Measurements from ENCODE around the gene PALD1.
"Not testable (repeated sequence)": the region's sequence is repeated elsewhere in the genome, so short reads cannot be mapped to it uniquely, and the experiment has no call there.

PALD1 gene

GRCh38 chr10:70481831-70482530 is 3.4 kb downstream of the PALD1 start:
- no peak for DNase-seq (ENCODE audit: low read depth)

- DNase-seq (ENCODE audit: low read depth) = no peak
These were observed 4.6 kb downstream of the PALD1 start for GRCh38 chr10:70482982-70483760.

- DNase-seq (ENCODE audit: low read depth) = not testable (repeated sequence)
These were observed 5.3 kb downstream of the PALD1 start for GRCh38 chr10:70483872-70484271.

- DNase-seq (ENCODE audit: low read depth) = no peak
These were observed 9.3 kb downstream of the PALD1 start for GRCh38 chr10:70487824-70488223.

DNA sequence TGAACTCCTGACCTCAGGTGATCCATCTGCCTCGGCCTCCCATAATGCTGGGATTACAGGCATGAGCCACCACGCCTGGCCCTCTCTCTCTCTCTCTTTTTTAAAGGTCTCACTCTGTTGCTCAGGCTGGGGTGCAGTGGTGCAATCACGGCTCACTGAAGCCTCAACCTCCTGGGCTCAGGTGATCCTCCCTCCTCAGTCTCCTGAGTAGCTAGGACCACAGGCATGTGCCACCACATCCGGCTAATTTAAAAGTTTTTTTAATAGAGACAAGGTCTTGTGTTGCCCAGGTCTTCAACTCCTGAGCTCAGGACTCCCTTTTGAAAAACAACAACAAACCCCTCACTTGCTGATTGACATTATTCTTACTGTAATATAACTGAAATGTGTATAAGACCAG is 11.6 kb downstream of the PALD1 start:
- DNase-seq (ENCODE audit: low read depth) = no peak

DNA sequence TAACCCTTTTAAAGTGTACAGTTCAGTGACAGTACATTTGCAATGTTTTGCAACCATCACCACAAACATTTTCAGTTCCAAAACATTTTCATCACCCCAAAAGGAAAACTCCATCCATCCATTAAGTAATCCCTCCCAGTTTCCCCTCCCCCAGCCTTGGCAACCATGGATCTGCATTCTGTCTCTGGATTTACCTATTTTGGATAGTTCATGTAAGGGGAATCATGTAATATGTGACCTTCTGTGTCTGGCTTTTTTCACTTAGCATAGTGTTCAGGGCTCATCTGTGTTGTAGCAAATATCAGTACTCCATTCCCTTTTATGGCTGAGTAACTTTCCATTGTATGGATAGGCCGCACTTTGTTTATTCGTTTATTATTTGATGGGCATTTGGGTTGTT is 13.0 kb downstream of the PALD1 start:
- DNase-seq (ENCODE audit: low read depth) = no peak

DNA sequence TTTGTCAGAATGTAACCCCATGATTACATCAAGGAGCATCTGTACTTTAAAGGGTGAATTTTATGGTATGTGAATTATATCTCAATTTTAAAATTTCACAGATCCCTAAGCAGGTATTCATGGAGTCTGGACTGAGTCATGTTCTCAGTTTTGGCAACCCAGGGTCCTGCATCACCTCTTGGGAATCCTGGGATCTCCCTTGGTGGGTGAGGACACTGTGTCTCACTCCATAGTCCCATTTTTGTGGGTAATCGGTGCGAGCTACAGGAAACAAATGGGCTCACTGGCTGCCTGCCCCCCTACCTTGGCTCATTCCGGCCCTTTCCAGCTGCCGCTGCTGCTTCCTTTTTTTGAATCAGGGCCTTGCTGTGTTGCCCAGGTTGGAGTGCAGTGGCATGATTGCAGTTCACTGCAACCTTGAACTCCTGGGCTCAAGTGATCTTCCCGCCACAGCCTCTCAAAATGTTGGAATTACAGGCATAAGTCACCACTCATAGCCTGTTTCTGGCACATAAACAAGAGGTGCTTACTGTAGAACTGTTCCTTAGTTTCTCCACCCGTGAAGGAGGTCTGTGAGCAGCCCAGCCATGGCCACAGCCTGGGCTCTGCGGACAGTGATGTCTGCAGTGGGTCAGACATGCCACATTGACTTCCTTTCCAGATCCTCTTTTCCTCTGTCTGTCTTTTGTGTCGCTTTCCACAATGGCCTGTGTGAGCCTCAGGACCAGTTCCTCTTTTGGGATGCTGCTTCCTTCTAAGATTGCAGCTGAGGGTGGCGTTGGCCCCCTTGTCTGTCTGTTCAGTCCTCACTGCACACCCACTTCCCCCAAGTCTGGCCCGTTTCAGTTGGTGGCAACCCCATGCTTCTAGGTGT is 14.5 kb downstream of the PALD1 start:
- DNase-seq (ENCODE audit: low read depth) = no peak

DNA sequence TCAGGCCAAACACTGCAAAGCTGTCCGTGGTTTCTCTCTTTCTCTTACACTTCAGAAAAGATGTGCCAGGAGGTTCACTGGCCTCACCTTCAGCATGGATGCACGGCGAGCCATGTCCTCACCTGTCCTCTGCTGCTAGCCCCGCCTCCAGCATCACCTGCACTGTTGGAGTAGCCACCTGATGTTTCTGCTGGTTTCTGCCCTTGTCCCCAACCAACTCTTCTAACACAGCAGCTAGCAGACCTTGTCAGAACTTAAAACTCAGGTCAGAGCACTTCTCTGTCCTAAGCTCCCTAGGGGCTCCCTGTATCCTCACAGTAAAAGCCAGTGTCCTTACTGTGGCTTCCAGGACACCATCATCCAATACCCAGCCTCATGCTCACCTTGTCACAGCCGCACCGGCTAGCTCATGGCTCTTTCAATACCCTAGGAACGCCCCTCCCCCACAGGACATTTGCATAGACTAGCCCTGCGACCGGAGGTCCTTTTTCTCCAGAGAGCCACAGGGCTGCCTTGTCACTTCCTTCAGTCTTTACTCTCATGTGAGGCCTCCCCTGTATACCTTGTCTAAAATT is 15.2 kb downstream of the PALD1 start:
- DNase-seq (ENCODE audit: low read depth) = no peak

GRCh38 chr10:70494536-70494935 is 16.0 kb downstream of the PALD1 start:
- DNase-seq (ENCODE audit: low read depth) = no peak

DNA sequence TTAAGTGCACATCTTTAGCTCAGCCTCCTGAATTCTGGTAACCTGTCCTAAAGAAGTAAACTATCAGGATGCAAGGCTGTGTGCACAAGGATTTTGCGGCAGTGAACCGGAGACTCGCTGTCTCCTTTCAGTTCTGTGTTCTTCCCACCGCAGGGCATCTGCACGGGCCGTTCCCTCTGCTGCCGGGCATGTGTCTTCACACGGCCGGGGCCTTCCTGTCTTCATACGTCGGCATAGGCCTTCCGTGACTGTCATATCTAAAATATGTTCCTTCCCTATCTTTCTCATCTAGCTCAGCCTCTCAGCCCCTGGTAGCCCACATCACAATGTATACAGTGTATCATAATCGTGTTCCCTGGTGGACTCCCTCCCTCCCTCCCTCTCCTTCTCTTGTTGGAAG is 16.4 kb downstream of the PALD1 start:
- DNase-seq (ENCODE audit: low read depth) = no peak

DNA sequence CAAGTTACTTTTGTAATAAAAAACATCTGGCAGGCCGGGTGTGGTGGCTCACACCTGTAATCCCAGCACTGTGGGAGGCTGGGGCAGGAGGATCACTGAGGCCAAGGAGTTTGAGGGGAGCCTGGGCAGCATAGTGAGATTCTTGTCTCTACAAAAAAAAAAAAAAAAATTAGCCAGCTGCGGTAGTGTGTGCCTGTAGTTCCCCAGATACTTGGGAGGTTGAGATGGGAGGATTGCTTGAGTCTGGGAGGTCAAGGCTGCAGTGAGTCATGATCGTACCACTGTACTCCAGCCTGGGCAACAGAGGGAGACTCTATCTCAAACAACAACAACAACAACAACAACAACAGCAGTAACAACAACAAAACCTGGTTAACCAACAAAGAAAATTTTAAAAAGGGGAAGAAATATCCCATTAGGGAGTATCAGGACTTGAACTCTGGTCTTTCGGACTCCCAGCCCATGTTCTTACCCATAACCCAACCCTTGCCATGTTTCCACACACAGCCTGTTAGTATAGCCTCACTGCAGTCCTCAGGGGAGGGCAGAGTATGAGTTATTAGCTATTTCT is 17.2 kb downstream of the PALD1 start:
- no peak for DNase-seq (ENCODE audit: low read depth)

DNA sequence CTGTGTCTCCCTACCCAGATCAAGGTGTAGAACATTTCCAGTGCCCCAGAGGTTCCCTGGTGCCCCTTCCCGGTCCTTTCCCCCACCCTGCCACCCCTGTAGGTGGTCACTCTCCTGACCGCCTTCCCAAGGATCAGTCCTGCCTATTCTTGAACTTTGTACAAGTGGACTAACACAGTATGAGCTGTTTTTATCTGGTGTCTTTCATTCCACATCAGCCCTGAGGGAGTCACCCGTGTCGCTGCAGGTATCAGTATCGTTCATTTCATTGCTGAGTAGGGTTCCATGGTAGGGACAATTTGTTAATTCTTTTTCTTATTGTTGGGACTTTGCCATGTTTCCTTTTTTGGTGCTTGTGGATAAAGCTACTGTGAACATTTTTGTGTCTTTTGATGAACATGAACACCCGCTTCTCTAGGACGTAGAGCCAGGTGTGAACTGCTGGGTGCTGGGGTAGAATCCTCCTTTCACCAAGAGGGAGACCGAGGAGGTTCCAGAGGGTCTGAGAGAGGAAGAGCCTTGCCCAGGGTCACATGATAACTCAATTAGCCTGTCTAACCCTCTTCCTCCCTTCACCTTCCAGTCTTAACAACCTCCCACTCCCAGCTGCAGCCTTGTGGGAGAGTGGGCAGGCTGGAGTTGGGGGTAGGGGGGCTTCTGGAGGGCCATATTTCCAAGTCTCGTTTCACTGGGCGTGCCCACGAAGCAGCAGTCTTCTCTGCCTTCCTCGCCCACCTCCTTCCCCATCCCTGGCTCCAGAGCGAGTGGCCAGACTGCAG is 18.0 kb downstream of the PALD1 start:
- no peak for DNase-seq (ENCODE audit: low read depth)

DNA sequence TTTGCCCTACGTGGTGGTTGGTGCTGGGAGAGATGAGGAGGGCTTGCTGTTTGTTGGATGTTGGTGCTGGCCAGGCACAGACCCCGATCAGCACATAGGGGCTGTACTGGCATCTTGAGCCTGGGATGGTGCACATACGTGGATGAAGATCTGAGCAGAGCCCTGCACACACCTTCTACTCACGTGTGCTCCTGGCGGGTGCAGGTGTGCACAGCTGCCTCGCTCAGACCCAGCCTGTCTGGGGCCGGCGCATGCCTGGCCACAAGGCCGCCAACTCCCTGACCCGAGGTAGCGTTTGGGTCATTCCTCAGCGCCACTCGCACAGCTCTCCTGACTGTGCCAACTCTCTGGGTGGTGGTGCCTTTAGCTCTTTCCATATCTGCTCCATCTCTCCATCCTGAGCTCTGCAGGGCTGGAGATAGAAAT is 18.6 kb downstream of the PALD1 start:
- no peak for DNase-seq (ENCODE audit: low read depth)

GRCh38 chr10:70498970-70499835 is 20.6 kb downstream of the PALD1 start:
- no peak for DNase-seq (ENCODE audit: low read depth)

GRCh38 chr10:70499836-70500167 is 21.2 kb downstream of the PALD1 start:
- DNase-seq (ENCODE audit: low read depth) = no peak

- DNase-seq (ENCODE audit: low read depth) = no peak
These were observed 21.8 kb downstream of the PALD1 start for GRCh38 chr10:70500368-70500767.

DNA sequence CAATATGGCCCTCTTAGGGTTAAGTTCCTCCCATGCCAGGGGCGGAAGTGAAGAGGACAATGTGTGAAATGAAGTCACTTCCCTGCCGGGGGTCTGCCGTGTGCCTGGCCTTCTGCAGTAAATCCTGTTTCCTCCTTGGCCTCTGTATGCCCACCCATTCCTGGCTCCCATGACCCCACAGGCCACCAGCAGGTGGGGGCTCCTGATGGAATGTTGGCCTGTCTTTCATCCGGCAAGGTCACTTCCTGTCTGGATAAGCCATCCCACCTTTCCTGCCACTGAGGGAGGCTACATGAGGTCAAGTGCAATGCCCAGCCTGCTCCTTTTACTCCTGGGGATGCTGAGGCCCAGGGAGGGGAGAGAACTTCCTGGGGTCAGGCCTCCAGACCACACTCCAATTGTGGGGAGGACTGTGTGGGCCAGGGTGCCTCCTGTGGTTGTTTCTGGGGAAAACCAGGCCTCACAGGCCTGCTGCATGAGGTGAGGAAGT is 22.3 kb downstream of the PALD1 start:
- DNase-seq (ENCODE audit: low read depth) = no peak

- no peak for DNase-seq (ENCODE audit: low read depth)
These were observed 23.8 kb downstream of the PALD1 start for GRCh38 chr10:70502406-70502805.

DNA sequence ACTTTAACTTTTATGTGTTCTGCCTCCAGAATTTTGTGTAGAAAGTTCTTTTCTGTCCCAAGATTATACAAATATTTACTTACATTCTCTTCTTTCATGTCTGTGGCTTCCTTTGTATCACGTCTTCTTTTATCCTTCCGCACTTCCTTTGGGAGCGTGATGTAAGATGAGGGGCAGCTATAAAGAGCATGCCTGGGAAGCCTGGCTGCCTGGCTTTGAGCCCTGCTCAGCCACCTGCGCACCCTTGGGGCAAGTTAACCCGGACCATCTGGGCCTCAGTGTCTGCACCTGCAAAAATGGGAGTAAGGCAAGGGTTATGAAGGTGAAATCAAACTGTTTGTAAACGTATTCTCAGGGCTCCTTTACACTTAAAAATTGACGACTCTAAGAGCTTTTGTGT is 25.2 kb downstream of the PALD1 start:
- DNase-seq (ENCODE audit: low read depth) = no peak

Data from activated T-cell treated with anti-CD3 and anti-CD28 coated beads for 1 hour (primary cell).